Measurements from ENCODE around the gene GABPB2. TPM values are rescaled to one million over a fixed set of nuclear protein-coding genes. Genes with fewer than 3 reads are reported as not detected.

GABPB2 gene
- total RNA-seq, 1 donor from 2014 or later = 3.6 TPM

GRCh38 chr1:151026460-151026859, 44.1 kb upstream of the GABPB2 start:
- H3K27me3 Mint-ChIP-seq (ENCODE audit: low read depth, unreplicated experiment) = no peaks in the 10 kb centered on the region
- H3K36me3 ChIP-seq (ENCODE audit: insufficient read depth, low read length) = peaks cover 13% of the 10 kb centered on the region
- H3K4me3 Mint-ChIP-seq (ENCODE audit: unreplicated experiment) = no peak overlapping the region
- no peak overlapping the region for H3K9ac ChIP-seq (ENCODE audit: low read length)
- no peak overlapping the region for H3K27ac ChIP-seq (ENCODE audit: low read depth, low read length)
- H3K79me2 ChIP-seq (ENCODE audit: insufficient read depth, low read length) = no peaks in the 10 kb centered on the region
- H3K4me1 ChIP-seq (ENCODE audit: insufficient read depth, low read length) = peaks cover 5% of the 10 kb centered on the region
- no peak overlapping the region for H2AFZ ChIP-seq (ENCODE audit: low read depth, low read length)
- H3K27ac Mint-ChIP-seq (ENCODE audit: unreplicated experiment) = no peak overlapping the region
- no peaks in the 10 kb centered on the region for H3K27me3 ChIP-seq (ENCODE audit: insufficient read depth, low read length)
- TF ChIP-seq EZH2 (IDR thresholded peaks at IDR 0.05; ENCODE audit: insufficient read depth, low read length) (no peak), CTCF (IDR thresholded peaks at IDR 0.05; ENCODE audit: insufficient read depth, low read depth, low read length) (no peak)
- H3K36me3 Mint-ChIP-seq (ENCODE audit: low read depth, unreplicated experiment) = peaks cover 21% of the 10 kb centered on the region
- no peak overlapping the region for H3K4me2 ChIP-seq (ENCODE audit: low read length)
- H3K4me1 Mint-ChIP-seq (ENCODE audit: low read depth, unreplicated experiment) = peaks cover 6% of the 10 kb centered on the region
- DNase-seq (ENCODE audit: low read depth) (no peak), FAIRE-seq (no peak)
- no peak overlapping the region for H3K4me3 ChIP-seq (ENCODE audit: insufficient read depth, low read depth, low read length)
- H3K9me3 Mint-ChIP-seq (ENCODE audit: unreplicated experiment) = no peaks in the 10 kb centered on the region
- H3K9me3 ChIP-seq (ENCODE audit: insufficient read depth, low read depth, low read length) = no peaks in the 10 kb centered on the region
- H4K20me1 ChIP-seq (ENCODE audit: insufficient read depth, low read length) = no peaks in the 10 kb centered on the region

GRCh38 chr1:151032164-151032563, 38.4 kb upstream of the GABPB2 start:
- Histone ChIP-seq H4K20me1 (ENCODE audit: insufficient read depth, low read length) (no peaks in the 10 kb centered on the region), H3K27me3 (ENCODE audit: insufficient read depth, low read length) (no peaks in the 10 kb centered on the region), H3K79me2 (ENCODE audit: insufficient read depth, low read length) (no peaks in the 10 kb centered on the region), H2AFZ (ENCODE audit: low read depth, low read length) (no peak overlapping the region), H3K9ac (ENCODE audit: low read length) (no peak overlapping the region), H3K36me3 (ENCODE audit: insufficient read depth, low read length) (peaks cover 9% of the 10 kb centered on the region), H3K27ac (ENCODE audit: low read depth, low read length) (no peak overlapping the region), H3K4me2 (ENCODE audit: low read length) (no peak overlapping the region), H3K4me1 (ENCODE audit: insufficient read depth, low read length) (no peaks in the 10 kb centered on the region), H3K9me3 (ENCODE audit: insufficient read depth, low read depth, low read length) (no peaks in the 10 kb centered on the region), H3K4me3 (ENCODE audit: insufficient read depth, low read depth, low read length) (no peak overlapping the region)
- H3K9me3 Mint-ChIP-seq (ENCODE audit: unreplicated experiment) = no peaks in the 10 kb centered on the region
- no peak overlapping the region for H3K4me3 Mint-ChIP-seq (ENCODE audit: unreplicated experiment)
- peaks cover 29% of the 10 kb centered on the region for H3K36me3 Mint-ChIP-seq (ENCODE audit: low read depth, unreplicated experiment)
- H3K27ac Mint-ChIP-seq (ENCODE audit: unreplicated experiment) = no peak overlapping the region
- no peak for FAIRE-seq
- H3K4me1 Mint-ChIP-seq (ENCODE audit: low read depth, unreplicated experiment) = peaks cover 8% of the 10 kb centered on the region
- DNase-seq (ENCODE audit: low read depth) = no peak
- no peaks in the 10 kb centered on the region for H3K27me3 Mint-ChIP-seq (ENCODE audit: low read depth, unreplicated experiment)
- TF ChIP-seq CTCF (IDR thresholded peaks at IDR 0.05; ENCODE audit: insufficient read depth, low read depth, low read length) (no peak), EZH2 (IDR thresholded peaks at IDR 0.05; ENCODE audit: insufficient read depth, low read length) (no peak)

- Mint-ChIP-seq H3K27ac (ENCODE audit: unreplicated experiment) (no peak overlapping the region), H3K9me3 (ENCODE audit: unreplicated experiment) (no peaks in the 10 kb centered on the region), H3K4me1 (ENCODE audit: low read depth, unreplicated experiment) (peaks cover 8% of the 10 kb centered on the region), H3K4me3 (ENCODE audit: unreplicated experiment) (no peak overlapping the region), H3K27me3 (ENCODE audit: low read depth, unreplicated experiment) (no peaks in the 10 kb centered on the region), H3K36me3 (ENCODE audit: low read depth, unreplicated experiment) (peaks cover 29% of the 10 kb centered on the region)
- Histone ChIP-seq H3K27me3 (ENCODE audit: insufficient read depth, low read length) (no peaks in the 10 kb centered on the region), H3K4me1 (ENCODE audit: insufficient read depth, low read length) (no peaks in the 10 kb centered on the region), H3K4me3 (ENCODE audit: insufficient read depth, low read depth, low read length) (no peak overlapping the region), H2AFZ (ENCODE audit: low read depth, low read length) (no peak overlapping the region), H3K4me2 (ENCODE audit: low read length) (no peak overlapping the region), H3K79me2 (ENCODE audit: insufficient read depth, low read length) (no peaks in the 10 kb centered on the region), H3K9ac (ENCODE audit: low read length) (no peak overlapping the region), H3K36me3 (ENCODE audit: insufficient read depth, low read length) (no peaks in the 10 kb centered on the region), H3K27ac (ENCODE audit: low read depth, low read length) (no peak overlapping the region), H3K9me3 (ENCODE audit: insufficient read depth, low read depth, low read length) (no peaks in the 10 kb centered on the region), H4K20me1 (ENCODE audit: insufficient read depth, low read length) (no peaks in the 10 kb centered on the region)
- DNase-seq (ENCODE audit: low read depth) (no peak), FAIRE-seq (no peak)
- TF ChIP-seq EZH2 (IDR thresholded peaks at IDR 0.05; ENCODE audit: insufficient read depth, low read length) (no peak), CTCF (IDR thresholded peaks at IDR 0.05; ENCODE audit: insufficient read depth, low read depth, low read length) (no peak)
Observed at GRCh38 chr1:151035167-151035566, 35.4 kb upstream of the GABPB2 start.

All from astrocyte (in vitro differentiated cells and primary cell).